ENCODE results near the gene HSH2D.

HSH2D gene

DNA sequence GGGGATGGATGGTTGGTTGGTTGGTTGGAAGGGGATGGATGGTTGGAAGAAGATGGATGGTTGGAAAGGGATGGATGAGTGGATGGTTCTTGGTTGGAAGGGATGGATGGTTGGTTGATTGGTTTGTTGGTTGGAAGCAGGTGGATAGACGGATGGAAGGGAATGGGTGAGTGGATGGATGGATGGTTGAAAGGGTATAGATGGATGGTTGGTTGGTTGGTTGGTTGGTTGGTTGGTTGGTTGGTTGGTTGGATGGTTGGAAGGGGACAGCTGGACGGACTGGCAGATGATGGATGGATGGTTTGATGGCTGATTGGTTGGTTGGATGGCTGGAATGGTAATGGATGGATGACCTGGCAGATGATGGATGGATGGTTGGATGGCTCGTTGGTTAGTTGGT is 11.8 kb upstream of the HSH2D start:
- Histone ChIP-seq H2BK5ac (ENCODE audit: low read length) (no peak overlapping the region), H3K4me2 (ENCODE audit: low read length) (no peak overlapping the region), H3K79me1 (ENCODE audit: low read length) (no peaks in the 10 kb centered on the region), H3K4me1 (ENCODE audit: control insufficient read depth, low read depth, low read length) (no peaks in the 10 kb centered on the region), H2BK120ac (ENCODE audit: low read depth, low read length) (no peak overlapping the region), H3K9ac (ENCODE audit: low read length) (no peak overlapping the region), H3K4me3 (ENCODE audit: low read length) (no peak overlapping the region), H3K79me2 (ENCODE audit: control insufficient read depth, insufficient read depth, low read length) (no peaks in the 10 kb centered on the region), H3K18ac (ENCODE audit: low read length) (no peak overlapping the region), H3K23ac (ENCODE audit: low read length) (no peak overlapping the region), H3K36me3 (ENCODE audit: control insufficient read depth, insufficient read depth, low read length) (peaks cover 19% of the 10 kb centered on the region), H2BK15ac (replicated peaks; ENCODE audit: low read depth) (no peak overlapping the region), H4K8ac (ENCODE audit: low read depth, low read length) (no peak overlapping the region), H4K5ac (ENCODE audit: low read length) (no peak overlapping the region), H3K4ac (ENCODE audit: low read depth, low read length) (no peak overlapping the region), H3K27me3 (ENCODE audit: insufficient read depth, low read length, poor library complexity) (no peaks in the 10 kb centered on the region), H3K56ac (ENCODE audit: low read length) (no peak overlapping the region), H2AK5ac (ENCODE audit: low read length) (no peak overlapping the region), H3K27ac (ENCODE audit: low read depth, low read length) (no peak overlapping the region)
- DNase-seq: no peak
- 100% methylated on average over 2 of the region's 3 CpGs for WGBS (ENCODE audit: extremely low coverage, insufficient coverage, low lambda C conversion rate)

DNA sequence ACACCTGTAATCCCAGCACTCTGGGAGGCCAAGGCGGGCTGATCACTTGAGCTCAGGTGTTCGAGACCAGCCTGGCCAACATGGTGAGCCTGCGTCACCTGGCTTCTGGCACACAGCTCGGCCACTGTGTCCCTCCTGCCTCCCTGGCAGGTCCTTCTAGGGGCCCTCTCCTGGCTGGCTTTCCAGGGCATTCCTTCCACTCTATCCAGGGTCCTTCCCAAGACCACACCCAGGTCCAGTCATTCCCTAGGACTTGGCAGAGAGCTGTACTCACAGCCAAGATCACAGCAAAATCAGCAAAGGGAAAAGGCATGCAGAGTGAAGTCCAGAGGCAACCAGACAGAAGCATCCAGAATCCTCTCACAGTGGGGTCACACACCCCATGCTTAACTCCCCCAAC is 9.7 kb upstream of the HSH2D start:
- Histone ChIP-seq H3K79me1 (ENCODE audit: low read length) (no peaks in the 10 kb centered on the region), H3K23ac (ENCODE audit: low read length) (no peak overlapping the region), H3K36me3 (ENCODE audit: control insufficient read depth, insufficient read depth, low read length) (peaks cover 17% of the 10 kb centered on the region), H4K8ac (ENCODE audit: low read depth, low read length) (no peak overlapping the region), H2BK15ac (replicated peaks; ENCODE audit: low read depth) (no peak overlapping the region), H3K4ac (ENCODE audit: low read depth, low read length) (no peak overlapping the region), H3K4me1 (ENCODE audit: control insufficient read depth, low read depth, low read length) (no peaks in the 10 kb centered on the region), H3K79me2 (ENCODE audit: control insufficient read depth, insufficient read depth, low read length) (no peaks in the 10 kb centered on the region), H3K4me2 (ENCODE audit: low read length) (no peak overlapping the region), H3K27ac (ENCODE audit: low read depth, low read length) (no peak overlapping the region), H3K4me3 (ENCODE audit: low read length) (no peak overlapping the region), H2BK120ac (ENCODE audit: low read depth, low read length) (no peak overlapping the region), H2BK5ac (ENCODE audit: low read length) (no peak overlapping the region), H3K18ac (ENCODE audit: low read length) (no peak overlapping the region), H4K5ac (ENCODE audit: low read length) (no peak overlapping the region), H3K56ac (ENCODE audit: low read length) (no peak overlapping the region), H3K9ac (ENCODE audit: low read length) (no peak overlapping the region), H2AK5ac (ENCODE audit: low read length) (no peak overlapping the region), H3K27me3 (ENCODE audit: insufficient read depth, low read length, poor library complexity) (no peaks in the 10 kb centered on the region)
- DNase-seq: no peak
- WGBS (ENCODE audit: extremely low coverage, insufficient coverage, low lambda C conversion rate): no CpG with 5 or more reads among the region's 4 CpGs

DNA sequence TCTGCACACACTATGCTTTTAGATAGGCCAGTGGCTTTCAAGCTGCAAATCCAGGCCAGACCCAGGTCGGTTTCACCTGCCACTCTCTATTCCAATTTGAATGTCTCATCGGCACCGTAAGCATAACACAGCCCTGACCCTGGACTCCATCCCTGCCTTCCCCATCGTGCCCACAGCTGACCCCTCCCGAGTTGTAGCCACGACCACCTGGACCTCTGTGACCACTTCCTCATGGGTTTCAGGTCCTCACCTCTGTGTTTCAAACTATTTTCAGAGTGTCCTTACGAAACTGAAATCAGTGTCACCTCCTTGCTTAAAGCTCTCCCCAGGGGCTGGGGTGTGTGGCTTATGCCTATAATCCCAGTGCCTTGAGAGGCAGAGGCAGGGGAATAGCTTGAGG is 9.0 kb upstream of the HSH2D start:
- no peak overlapping the region for H3K56ac ChIP-seq (ENCODE audit: low read length)
- no peak overlapping the region for H3K4me2 ChIP-seq (ENCODE audit: low read length)
- H2AK5ac ChIP-seq (ENCODE audit: low read length): no peak overlapping the region
- H3K36me3 ChIP-seq (ENCODE audit: control insufficient read depth, insufficient read depth, low read length): peaks cover 17% of the 10 kb centered on the region
- H3K79me1 ChIP-seq (ENCODE audit: low read length): no peaks in the 10 kb centered on the region
- H3K79me2 ChIP-seq (ENCODE audit: control insufficient read depth, insufficient read depth, low read length): no peaks in the 10 kb centered on the region
- H4K8ac ChIP-seq (ENCODE audit: low read depth, low read length): no peak overlapping the region
- H3K4me3 ChIP-seq (ENCODE audit: low read length): no peak overlapping the region
- H2BK5ac ChIP-seq (ENCODE audit: low read length): no peak overlapping the region
- no peak overlapping the region for H2BK120ac ChIP-seq (ENCODE audit: low read depth, low read length)
- no peak for DNase-seq
- H3K27me3 ChIP-seq (ENCODE audit: insufficient read depth, low read length, poor library complexity): no peaks in the 10 kb centered on the region
- no peak overlapping the region for H3K9ac ChIP-seq (ENCODE audit: low read length)
- H4K5ac ChIP-seq (ENCODE audit: low read length): no peak overlapping the region
- no CpG with 5 or more reads among the region's 7 CpGs for WGBS (ENCODE audit: extremely low coverage, insufficient coverage, low lambda C conversion rate)
- no peak overlapping the region for H3K23ac ChIP-seq (ENCODE audit: low read length)
- H2BK15ac ChIP-seq (replicated peaks; ENCODE audit: low read depth): no peak overlapping the region
- H3K27ac ChIP-seq (ENCODE audit: low read depth, low read length): no peak overlapping the region
- H3K18ac ChIP-seq (ENCODE audit: low read length): no peak overlapping the region
- no peaks in the 10 kb centered on the region for H3K4me1 ChIP-seq (ENCODE audit: control insufficient read depth, low read depth, low read length)
- no peak overlapping the region for H3K4ac ChIP-seq (ENCODE audit: low read depth, low read length)

DNA sequence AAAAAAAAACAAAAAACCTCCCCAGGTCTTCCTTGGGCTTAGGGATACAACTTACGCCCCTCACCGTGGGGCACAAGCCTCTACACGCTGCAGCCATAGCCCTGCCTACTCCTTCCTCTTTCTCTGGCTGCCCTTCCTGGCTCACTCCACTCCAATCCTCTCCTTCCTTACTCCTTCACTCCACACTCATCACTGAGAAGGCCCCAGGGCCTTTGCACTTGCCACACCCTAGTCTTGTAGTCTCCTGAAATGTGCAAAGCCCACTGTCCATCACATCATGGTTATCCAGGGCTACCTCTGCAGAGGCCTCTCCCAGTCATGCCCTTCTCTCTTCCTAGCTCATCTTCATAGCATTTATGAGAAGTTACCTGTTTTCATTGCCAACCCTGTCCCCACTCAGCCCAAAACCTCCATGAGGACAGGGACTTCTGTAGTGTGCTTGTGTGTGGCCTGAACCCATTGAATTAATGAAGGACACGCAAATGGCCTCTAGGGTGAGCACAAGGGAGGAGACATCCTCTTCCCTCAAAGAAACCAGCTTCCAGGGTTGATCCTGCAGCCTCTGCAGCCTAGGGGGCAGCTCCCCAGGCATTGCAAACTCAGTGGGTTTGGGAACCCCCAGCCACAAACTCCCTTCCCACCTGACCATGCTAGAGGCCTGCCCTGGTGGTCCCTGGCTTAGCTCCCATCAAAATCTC is 7.9 kb upstream of the HSH2D start:
- Histone ChIP-seq H3K4me1 (ENCODE audit: control insufficient read depth, low read depth, low read length) (no peaks in the 10 kb centered on the region), H3K23ac (ENCODE audit: low read length) (no peak overlapping the region), H3K79me2 (ENCODE audit: control insufficient read depth, insufficient read depth, low read length) (no peaks in the 10 kb centered on the region), H2BK15ac (replicated peaks; ENCODE audit: low read depth) (no peak overlapping the region), H3K27ac (ENCODE audit: low read depth, low read length) (no peak overlapping the region), H3K56ac (ENCODE audit: low read length) (no peak overlapping the region), H3K18ac (ENCODE audit: low read length) (no peak overlapping the region), H3K79me1 (ENCODE audit: low read length) (no peaks in the 10 kb centered on the region), H4K5ac (ENCODE audit: low read length) (no peak overlapping the region), H3K9ac (ENCODE audit: low read length) (no peak overlapping the region), H2AK5ac (ENCODE audit: low read length) (no peak overlapping the region), H3K27me3 (ENCODE audit: insufficient read depth, low read length, poor library complexity) (no peaks in the 10 kb centered on the region), H2BK5ac (ENCODE audit: low read length) (no peak overlapping the region), H2BK120ac (ENCODE audit: low read depth, low read length) (no peak overlapping the region), H3K4me3 (ENCODE audit: low read length) (no peak overlapping the region), H3K4ac (ENCODE audit: low read depth, low read length) (no peak overlapping the region), H3K4me2 (ENCODE audit: low read length) (no peak overlapping the region), H3K36me3 (ENCODE audit: control insufficient read depth, insufficient read depth, low read length) (peaks cover 14% of the 10 kb centered on the region), H4K8ac (ENCODE audit: low read depth, low read length) (no peak overlapping the region)
- no CpG with 5 or more reads among the region's 4 CpGs for WGBS (ENCODE audit: extremely low coverage, insufficient coverage, low lambda C conversion rate)
- no peak for DNase-seq

DNA sequence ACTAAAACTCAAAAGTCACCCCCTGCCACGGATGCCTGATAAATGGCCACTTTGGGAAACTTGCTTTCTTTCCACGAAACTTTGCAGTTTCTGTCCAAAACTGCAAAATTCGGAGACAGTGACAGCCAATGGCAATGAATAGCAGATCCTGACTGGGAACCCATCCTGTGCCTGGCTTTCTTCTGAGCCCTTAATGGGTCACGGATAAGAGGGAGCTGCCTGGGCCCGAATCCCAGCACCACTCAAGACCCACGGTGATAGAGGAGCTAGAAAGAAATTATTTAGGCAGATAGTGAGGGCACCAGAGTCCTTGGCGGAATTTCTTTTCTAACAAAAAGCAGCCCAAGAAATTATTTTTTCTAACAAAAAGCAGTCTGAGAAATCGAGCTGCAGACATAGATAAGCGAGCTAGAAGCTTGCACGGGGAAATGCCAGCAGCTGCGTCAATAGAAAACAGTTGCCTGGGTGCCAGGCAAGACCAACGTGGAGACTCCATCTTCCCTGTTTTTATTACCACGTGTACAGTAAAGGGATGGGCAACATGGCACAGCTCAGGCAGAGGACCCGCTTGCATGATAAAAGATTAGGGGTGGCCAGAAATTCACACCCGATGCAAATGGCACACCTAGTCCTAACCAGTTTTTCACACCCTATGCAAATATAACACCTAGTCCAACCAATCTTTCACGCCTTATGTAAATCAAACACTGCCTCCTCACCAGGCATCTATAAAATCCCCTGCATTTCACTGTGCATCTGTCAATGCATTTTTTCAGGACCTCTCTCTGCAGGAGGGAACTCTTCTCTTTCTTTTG is 7.1 kb upstream of the HSH2D start:
- no CpG with 5 or more reads among the region's 16 CpGs for WGBS (ENCODE audit: extremely low coverage, insufficient coverage, low lambda C conversion rate)
- no peak overlapping the region for H2AK5ac ChIP-seq (ENCODE audit: low read length)
- H3K27me3 ChIP-seq (ENCODE audit: insufficient read depth, low read length, poor library complexity): no peaks in the 10 kb centered on the region
- no peak overlapping the region for H3K9ac ChIP-seq (ENCODE audit: low read length)
- H3K4ac ChIP-seq (ENCODE audit: low read depth, low read length): no peak overlapping the region
- no peak overlapping the region for H2BK5ac ChIP-seq (ENCODE audit: low read length)
- peak; percentile 35 for DNase-seq
- H3K79me1 ChIP-seq (ENCODE audit: low read length): no peaks in the 10 kb centered on the region
- no peak overlapping the region for H2BK15ac ChIP-seq (replicated peaks; ENCODE audit: low read depth)
- H3K23ac ChIP-seq (ENCODE audit: low read length): no peak overlapping the region
- H4K8ac ChIP-seq (ENCODE audit: low read depth, low read length): no peak overlapping the region
- no peak overlapping the region for H3K27ac ChIP-seq (ENCODE audit: low read depth, low read length)
- H3K4me2 ChIP-seq (ENCODE audit: low read length): no peak overlapping the region
- H3K36me3 ChIP-seq (ENCODE audit: control insufficient read depth, insufficient read depth, low read length): peaks cover 14% of the 10 kb centered on the region
- H3K56ac ChIP-seq (ENCODE audit: low read length): no peak overlapping the region
- H3K4me3 ChIP-seq (ENCODE audit: low read length): no peak overlapping the region
- no peak overlapping the region for H3K18ac ChIP-seq (ENCODE audit: low read length)
- H2BK120ac ChIP-seq (ENCODE audit: low read depth, low read length): no peak overlapping the region
- no peaks in the 10 kb centered on the region for H3K4me1 ChIP-seq (ENCODE audit: control insufficient read depth, low read depth, low read length)
- no peak overlapping the region for H4K5ac ChIP-seq (ENCODE audit: low read length)
- H3K79me2 ChIP-seq (ENCODE audit: control insufficient read depth, insufficient read depth, low read length): no peaks in the 10 kb centered on the region

Data from mesendoderm (in vitro differentiated cells).